HepG2 (cell line): ENCODE measurements around the gene PRKAG1. TPM values are rescaled to one million over a fixed set of nuclear protein-coding genes. Genes with fewer than 3 reads are reported as not detected.

Experiments
- ARID2 ChIP-seq: sonication (generic); formaldehyde crosslinking; IDR thresholded peaks from 2 replicates; pipeline ENCODE4 v1.8.1; 2022; ENCODE audit warnings: mild to moderate bottlenecking, missing genetic modification reagents, borderline replicate concordance
- CBFB ChIP-seq: sonication (generic); formaldehyde crosslinking; IDR thresholded peaks from 2 replicates; pipeline ENCODE4 v1.4.0; 2020; ENCODE audit warnings: missing genetic modification reagents
- FOXA1 ChIP-seq, 2 experiments: fragments of 450-650 bp in 1 of 2; sonication (generic) in 1 of 2; formaldehyde crosslinking in 1 of 2; IDR thresholded peaks; 2 replicates each; pipeline versions ENCODE4 v1.4.0 to v1.6.1; 2016 to 2020; ENCODE audit warnings: missing genetic modification reagents in 1 of 2
- KLF12 ChIP-seq: sonication (generic); formaldehyde crosslinking; IDR thresholded peaks from 2 replicates; pipeline ENCODE4 v1.4.0; 2020; ENCODE audit warnings: missing genetic modification reagents, borderline replicate concordance
- PHF8 ChIP-seq: sonication (generic); formaldehyde crosslinking; IDR thresholded peaks from 2 replicates; pipeline ENCODE4 v1.5.0; 2020; ENCODE audit warnings: missing genetic modification reagents
- TOE1 ChIP-seq: sonication (generic); formaldehyde crosslinking; IDR thresholded peaks from 2 replicates; pipeline ENCODE4 v1.4.0; 2020; ENCODE audit warnings: mild to moderate bottlenecking, missing genetic modification reagents
- YY1 ChIP-seq: IDR thresholded peaks from 2 replicates; pipeline ENCODE4 v1.6.1; 2011; ENCODE audit warnings: low read length, low read depth, moderate library complexity, mild to moderate bottlenecking; ENCODE audit not compliant: insufficient read depth, insufficient replicate concordance
- ZNF577 ChIP-seq: sonication (generic); formaldehyde crosslinking; IDR thresholded peaks from 2 replicates; pipeline ENCODE4 v1.4.0; 2020; ENCODE audit warnings: mild to moderate bottlenecking, low read depth, missing genetic modification reagents, borderline replicate concordance
- ZNF644 ChIP-seq: IDR thresholded peaks from 2 replicates; pipeline ENCODE4 v1.6.1; 2016; ENCODE audit warnings: low read depth
- ZNF768 ChIP-seq: sonication (generic); formaldehyde crosslinking; IDR thresholded peaks from 2 replicates; pipeline ENCODE4 v1.4.0; 2020; ENCODE audit warnings: missing genetic modification reagents
- polyA plus RNA-seq, 8 experiments: library from polyadenylated mRNA; depleted of rRNA in 3 of 8; stranded (reverse) in 7 of 8; unstranded in 1 of 8; fragments of >200 nt; fragmentation: Illumina TruSeq in 4 of 8; extraction: Trizol in 4 of 8; gene quantifications; 2 replicates each; pipeline versions ENCODE4 v1.2.1 to v1.2.3, GENCODE V29; 2011 to 2016; ENCODE audit warnings: low read depth in 4 of 8, missing spikeins in 1 of 8, mixed read lengths in 1 of 8; ENCODE audit not compliant: insufficient read depth in 1 of 8
- total RNA-seq, 5 experiments: library from RNA; depleted of rRNA; stranded (reverse); fragments of >200 nt; fragmentation: Illumina TruSeq; extraction: Trizol; gene quantifications; 2 replicates each; pipeline ENCODE4 v1.2.3, GENCODE V29; 2016; ENCODE audit warnings: low read depth in 1 of 5
- TF ChIP-seq, protein P1 (sequence below): IDR thresholded peaks from 2 replicates; pipeline ENCODE4 v1.6.1; 2012; ENCODE audit warnings: low read length, improper control_type of control experiment
- TF ChIP-seq, protein P2 (sequence below): sonication (generic); formaldehyde crosslinking; IDR thresholded peaks from 2 replicates; pipeline ENCODE4 v1.5.0; 2020; ENCODE audit warnings: mild to moderate bottlenecking, missing genetic modification reagents, moderate library complexity

The PRKAG1 gene
- total and polyA plus RNA-seq, 2 of the 13 experiments (the other 11 are each of a cell fraction or from before 2014, with no cell fraction given): 26.1 to 32.8 TPM

DNA sequence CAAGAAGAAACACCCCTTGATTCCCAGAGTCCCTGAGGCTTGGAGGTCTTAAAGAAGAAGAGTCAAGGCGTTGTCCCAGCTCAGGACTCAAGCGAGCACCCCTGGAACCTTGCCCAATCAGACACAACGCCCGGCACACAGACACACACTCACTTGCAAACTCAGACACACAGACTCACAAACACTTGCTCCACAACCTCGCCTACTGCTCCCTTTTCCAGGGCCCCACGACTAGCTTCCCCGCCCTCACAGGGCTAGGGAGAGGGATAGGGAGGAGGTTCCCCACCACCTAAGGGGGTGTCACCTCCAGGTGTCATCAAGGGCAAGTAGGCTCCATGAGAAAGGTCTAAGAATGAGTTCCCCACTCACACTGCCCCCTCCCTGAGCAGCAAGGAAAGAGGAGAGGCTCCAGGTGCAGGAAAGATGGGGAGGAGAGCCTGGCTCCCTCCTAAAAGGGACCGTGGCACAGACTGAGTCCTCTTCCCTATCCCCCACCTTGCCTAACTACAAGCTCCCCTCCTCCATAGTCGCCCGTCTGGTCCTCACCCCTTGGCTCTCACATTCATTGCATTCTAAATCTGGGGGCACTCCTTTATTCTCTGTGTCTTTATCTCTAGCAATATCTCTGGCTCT, 47.8 kb downstream of the PRKAG1 start (continued):
- TF ChIP-seq KLF12 (CRISPR knock-in tag): no peak
- TF ChIP-seq, protein P1, sequence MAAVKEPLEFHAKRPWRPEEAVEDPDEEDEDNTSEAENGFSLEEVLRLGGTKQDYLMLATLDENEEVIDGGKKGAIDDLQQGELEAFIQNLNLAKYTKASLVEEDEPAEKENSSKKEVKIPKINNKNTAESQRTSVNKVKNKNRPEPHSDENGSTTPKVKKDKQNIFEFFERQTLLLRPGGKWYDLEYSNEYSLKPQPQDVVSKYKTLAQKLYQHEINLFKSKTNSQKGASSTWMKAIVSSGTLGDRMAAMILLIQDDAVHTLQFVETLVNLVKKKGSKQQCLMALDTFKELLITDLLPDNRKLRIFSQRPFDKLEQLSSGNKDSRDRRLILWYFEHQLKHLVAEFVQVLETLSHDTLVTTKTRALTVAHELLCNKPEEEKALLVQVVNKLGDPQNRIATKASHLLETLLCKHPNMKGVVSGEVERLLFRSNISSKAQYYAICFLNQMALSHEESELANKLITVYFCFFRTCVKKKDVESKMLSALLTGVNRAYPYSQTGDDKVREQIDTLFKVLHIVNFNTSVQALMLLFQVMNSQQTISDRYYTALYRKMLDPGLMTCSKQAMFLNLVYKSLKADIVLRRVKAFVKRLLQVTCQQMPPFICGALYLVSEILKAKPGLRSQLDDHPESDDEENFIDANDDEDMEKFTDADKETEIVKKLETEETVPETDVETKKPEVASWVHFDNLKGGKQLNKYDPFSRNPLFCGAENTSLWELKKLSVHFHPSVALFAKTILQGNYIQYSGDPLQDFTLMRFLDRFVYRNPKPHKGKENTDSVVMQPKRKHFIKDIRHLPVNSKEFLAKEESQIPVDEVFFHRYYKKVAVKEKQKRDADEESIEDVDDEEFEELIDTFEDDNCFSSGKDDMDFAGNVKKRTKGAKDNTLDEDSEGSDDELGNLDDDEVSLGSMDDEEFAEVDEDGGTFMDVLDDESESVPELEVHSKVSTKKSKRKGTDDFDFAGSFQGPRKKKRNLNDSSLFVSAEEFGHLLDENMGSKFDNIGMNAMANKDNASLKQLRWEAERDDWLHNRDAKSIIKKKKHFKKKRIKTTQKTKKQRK: no peak
- TF ChIP-seq ZNF768: no peak
- no peak for TF ChIP-seq ZNF577
- TF ChIP-seq YY1: no peak
- no peak for TF ChIP-seq TOE1 (CRISPR knock-in tag)
- TF ChIP-seq FOXA1 (IDR thresholded peaks at IDR 0.05): no peak
- no peak for TF ChIP-seq FOXA1 (CRISPR knock-in tag; IDR thresholded peaks at IDR 0.05)
- no peak for TF ChIP-seq ZNF644 (CRISPR knock-in tag)
- no peak for TF ChIP-seq ARID2 (CRISPR knock-in tag)
- TF ChIP-seq, protein P2, sequence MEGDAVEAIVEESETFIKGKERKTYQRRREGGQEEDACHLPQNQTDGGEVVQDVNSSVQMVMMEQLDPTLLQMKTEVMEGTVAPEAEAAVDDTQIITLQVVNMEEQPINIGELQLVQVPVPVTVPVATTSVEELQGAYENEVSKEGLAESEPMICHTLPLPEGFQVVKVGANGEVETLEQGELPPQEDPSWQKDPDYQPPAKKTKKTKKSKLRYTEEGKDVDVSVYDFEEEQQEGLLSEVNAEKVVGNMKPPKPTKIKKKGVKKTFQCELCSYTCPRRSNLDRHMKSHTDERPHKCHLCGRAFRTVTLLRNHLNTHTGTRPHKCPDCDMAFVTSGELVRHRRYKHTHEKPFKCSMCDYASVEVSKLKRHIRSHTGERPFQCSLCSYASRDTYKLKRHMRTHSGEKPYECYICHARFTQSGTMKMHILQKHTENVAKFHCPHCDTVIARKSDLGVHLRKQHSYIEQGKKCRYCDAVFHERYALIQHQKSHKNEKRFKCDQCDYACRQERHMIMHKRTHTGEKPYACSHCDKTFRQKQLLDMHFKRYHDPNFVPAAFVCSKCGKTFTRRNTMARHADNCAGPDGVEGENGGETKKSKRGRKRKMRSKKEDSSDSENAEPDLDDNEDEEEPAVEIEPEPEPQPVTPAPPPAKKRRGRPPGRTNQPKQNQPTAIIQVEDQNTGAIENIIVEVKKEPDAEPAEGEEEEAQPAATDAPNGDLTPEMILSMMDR: no peak
- TF ChIP-seq CBFB (CRISPR knock-in tag): no peak
- no peak for TF ChIP-seq PHF8 (CRISPR knock-in tag)
